Activated B cell treated with CpG ODN at 0.5 μM for 24 hours (primary cell): Measurements from ENCODE around the gene TMEM198. TPM values are rescaled to one million over a fixed set of nuclear protein-coding genes. Genes with fewer than 3 reads are reported as not detected.

Source experiments
- ATAC-seq: fragments of 200-7000 bp; cut with Tn5 transposase; one replicate; pipeline ENCODE4 v1.10.0; 2021; ENCODE audit warnings: low read depth, mild to moderate bottlenecking, moderate library complexity
- CTCF ChIA-PET: fragments of 350-600 bp; sonication (Branson Sonifier 250); formaldehyde crosslinking; loops from one replicate; lab custom pipeline; 2021; ENCODE audit warnings: antibody characterized with exemption; lab: Charles Lee
- POLR2A ChIA-PET: fragments of 350-600 bp; sonication (Branson Sonifier 250); formaldehyde crosslinking; loops from one replicate; lab custom pipeline; 2021; ENCODE audit warnings: antibody characterized with exemption; lab: Charles Lee
- DNase-seq: peaks from one replicate; pipeline ENCODE4 v3.0.0; 2022
- H3K27ac Mint-ChIP-seq: one replicate; pipeline ENCODE4 v1.8.0; 2020; ENCODE audit warnings: mixed read lengths
- H3K27me3 Mint-ChIP-seq: one replicate; pipeline ENCODE4 v1.8.0; 2021; ENCODE audit warnings: mixed read lengths
- H3K36me3 Mint-ChIP-seq: one replicate; pipeline ENCODE4 v1.8.0; 2021; ENCODE audit warnings: low read depth, mixed read lengths
- H3K4me1 Mint-ChIP-seq: one replicate; pipeline ENCODE4 v1.8.0; 2021; ENCODE audit warnings: mixed read lengths
- H3K4me3 Mint-ChIP-seq: one replicate; pipeline ENCODE4 v1.8.0; 2020; ENCODE audit warnings: mild to moderate bottlenecking, mixed read lengths
- H3K9me3 Mint-ChIP-seq: one replicate; pipeline ENCODE4 v1.8.0; 2020; ENCODE audit warnings: mixed read lengths
- intact Hi-C: fragments of 100-400 bp; cut with micrococcal nuclease; formaldehyde crosslinking; loops from one replicate; pipeline ENCODE4 v1.15.1; 2024
- total RNA-seq: library from RNA; stranded (reverse); gene quantifications from 2 replicates; pipeline ENCODE4 v1.2.3, GENCODE V29; 2022
- TF ChIP-seq, protein P1 (sequence below): fragments of 200-600 bp; IDR thresholded peaks from one replicate; pipeline ENCODE4 v1.8.0; 2022; ENCODE audit warnings: antibody characterized with exemption, mild to moderate bottlenecking

TMEM198 gene
- total RNA-seq, 1 donor from 2014 or later = 1.2 TPM

DNA sequence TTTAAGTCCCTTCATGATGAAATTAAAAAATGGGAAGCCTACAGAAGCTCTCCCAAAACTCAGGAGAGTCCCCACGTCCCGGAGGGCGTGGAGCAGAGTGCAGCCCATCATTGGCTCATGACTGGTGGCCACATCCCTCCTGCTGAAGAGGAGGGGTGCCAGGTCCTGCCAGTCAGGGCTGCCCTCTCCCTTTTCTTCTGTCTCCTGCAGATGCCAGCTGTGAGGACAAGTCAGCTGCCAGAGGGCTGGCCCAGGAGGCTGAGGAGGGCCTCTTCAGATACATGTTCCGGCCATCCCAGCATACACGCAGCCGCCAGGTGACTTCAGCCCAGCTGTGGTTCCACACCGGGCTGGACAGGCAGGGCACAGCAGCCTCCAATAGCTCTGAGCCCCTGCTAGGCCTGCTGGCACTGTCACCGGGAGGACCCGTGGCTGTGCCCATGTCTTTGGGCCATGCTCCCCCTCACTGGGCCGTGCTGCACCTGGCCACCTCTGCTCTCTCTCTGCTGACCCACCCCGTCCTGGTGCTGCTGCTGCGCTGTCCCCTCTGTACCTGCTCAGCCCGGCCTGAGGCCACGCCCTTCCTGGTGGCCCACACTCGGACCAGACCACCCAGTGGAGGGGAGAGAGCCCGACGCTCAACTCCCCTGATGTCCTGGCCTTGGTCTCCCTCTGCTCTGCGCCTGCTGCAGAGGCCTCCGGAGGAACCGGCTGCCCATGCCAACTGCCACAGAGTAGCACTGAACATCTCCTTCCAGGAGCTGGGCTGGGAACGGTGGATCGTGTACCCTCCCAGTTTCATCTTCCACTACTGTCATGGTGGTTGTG is 30.9 kb downstream of the TMEM198 start:
- CTCF ChIA-PET = no interaction called here
- intact Hi-C loops = no loop called here

GRCh38 chr2:219575566-219576504 is 32.0 kb downstream of the TMEM198 start:
- TF ChIP-seq, protein P1, sequence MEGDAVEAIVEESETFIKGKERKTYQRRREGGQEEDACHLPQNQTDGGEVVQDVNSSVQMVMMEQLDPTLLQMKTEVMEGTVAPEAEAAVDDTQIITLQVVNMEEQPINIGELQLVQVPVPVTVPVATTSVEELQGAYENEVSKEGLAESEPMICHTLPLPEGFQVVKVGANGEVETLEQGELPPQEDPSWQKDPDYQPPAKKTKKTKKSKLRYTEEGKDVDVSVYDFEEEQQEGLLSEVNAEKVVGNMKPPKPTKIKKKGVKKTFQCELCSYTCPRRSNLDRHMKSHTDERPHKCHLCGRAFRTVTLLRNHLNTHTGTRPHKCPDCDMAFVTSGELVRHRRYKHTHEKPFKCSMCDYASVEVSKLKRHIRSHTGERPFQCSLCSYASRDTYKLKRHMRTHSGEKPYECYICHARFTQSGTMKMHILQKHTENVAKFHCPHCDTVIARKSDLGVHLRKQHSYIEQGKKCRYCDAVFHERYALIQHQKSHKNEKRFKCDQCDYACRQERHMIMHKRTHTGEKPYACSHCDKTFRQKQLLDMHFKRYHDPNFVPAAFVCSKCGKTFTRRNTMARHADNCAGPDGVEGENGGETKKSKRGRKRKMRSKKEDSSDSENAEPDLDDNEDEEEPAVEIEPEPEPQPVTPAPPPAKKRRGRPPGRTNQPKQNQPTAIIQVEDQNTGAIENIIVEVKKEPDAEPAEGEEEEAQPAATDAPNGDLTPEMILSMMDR = no peak
- POLR2A ChIA-PET = no interaction called here
- ATAC-seq = no peak
- H3K27me3 Mint-ChIP-seq = peaks cover 37% of the 10 kb centered on the region
- H3K36me3 Mint-ChIP-seq = no peaks in the 10 kb centered on the region
- H3K9me3 Mint-ChIP-seq = no peaks in the 10 kb centered on the region
- H3K27ac Mint-ChIP-seq = no peak overlapping the region
- CTCF ChIA-PET = no interaction called here
- H3K4me1 Mint-ChIP-seq = no peaks in the 10 kb centered on the region
- no peak overlapping the region for H3K4me3 Mint-ChIP-seq
- intact Hi-C loops = no loop called here
- no peak for DNase-seq

More for the DNA sequence above, 30.9 kb downstream of the TMEM198 start:
- Mint-ChIP-seq H3K27me3 (peaks cover 39% of the 10 kb centered on the region), H3K4me3 (no peak overlapping the region), H3K27ac (no peak overlapping the region), H3K36me3 (no peaks in the 10 kb centered on the region), H3K9me3 (no peaks in the 10 kb centered on the region), H3K4me1 (no peaks in the 10 kb centered on the region)
- no peak for DNase-seq
- TF ChIP-seq, protein P1 = no peak
- POLR2A ChIA-PET = no interaction called here
- no peak for ATAC-seq

GRCh38 chr2:219576505-219577388 is 32.9 kb downstream of the TMEM198 start:
- ChIA-PET POLR2A (no interaction called here), CTCF (no interaction called here)
- Mint-ChIP-seq H3K36me3 (no peaks in the 10 kb centered on the region), H3K27me3 (peaks cover 40% of the 10 kb centered on the region), H3K4me3 (no peak overlapping the region), H3K9me3 (no peaks in the 10 kb centered on the region), H3K4me1 (no peaks in the 10 kb centered on the region), H3K27ac (no peak overlapping the region)
- ATAC-seq (no peak), DNase-seq (no peak)
- TF ChIP-seq, protein P1 = no peak
- intact Hi-C loops = no loop called here

GRCh38 chr2:219578811-219579613 is 35.2 kb downstream of the TMEM198 start:
- intact Hi-C loops = no loop called here
- ChIA-PET CTCF (no interaction called here), POLR2A (no interaction called here)
- DNase-seq (no peak), ATAC-seq (no peak)
- no peaks in the 10 kb centered on the region for H3K9me3 Mint-ChIP-seq
- H3K4me3 Mint-ChIP-seq = no peak overlapping the region
- no peaks in the 10 kb centered on the region for H3K36me3 Mint-ChIP-seq
- no peak overlapping the region for H3K27ac Mint-ChIP-seq
- H3K27me3 Mint-ChIP-seq = peaks cover 29% of the 10 kb centered on the region
- no peaks in the 10 kb centered on the region for H3K4me1 Mint-ChIP-seq
- TF ChIP-seq, protein P1 = no peak
